ENCODE data around the gene AKR1C8.
"Not testable (repeated sequence)": the region's sequence is repeated elsewhere in the genome, so short reads cannot be mapped to it uniquely, and the experiment has no call there.

The AKR1C8 gene

GRCh38 chr10:5168897-5169420, 16.0 kb downstream of the AKR1C8 start:
- DNase-seq (ENCODE audit: low read depth in 3 of 3) = peak in 1 of 3 experiments; percentile 30

- no peak for DNase-seq (ENCODE audit: low read depth in 3 of 3)
These were observed 19.2 kb downstream of the AKR1C8 start for GRCh38 chr10:5165738-5166137.

DNA sequence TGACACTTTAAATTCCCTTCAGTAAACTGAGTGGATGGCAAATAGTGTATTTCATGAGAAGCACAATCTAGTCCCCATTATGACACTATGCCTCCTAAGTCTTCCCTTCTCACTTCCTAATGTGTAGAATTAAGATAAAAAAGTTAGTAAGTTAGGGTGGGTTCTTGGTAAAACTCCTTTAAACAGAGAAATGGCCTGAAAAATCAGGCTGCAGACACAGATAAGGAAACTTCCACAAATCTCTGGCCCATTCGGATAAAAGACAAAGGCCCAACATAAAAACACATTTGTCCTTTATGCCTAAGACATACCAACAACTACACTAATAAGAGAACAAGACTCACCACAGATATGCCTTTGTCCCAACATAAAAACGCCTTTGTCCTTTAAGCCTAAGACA, 21.5 kb downstream of the AKR1C8 start:
- DNase-seq (ENCODE audit: low read depth in 3 of 3) = no peak

- no peak for DNase-seq (ENCODE audit: low read depth in 3 of 3)
These were observed 25.8 kb downstream of the AKR1C8 start for GRCh38 chr10:5159126-5159525.

DNA sequence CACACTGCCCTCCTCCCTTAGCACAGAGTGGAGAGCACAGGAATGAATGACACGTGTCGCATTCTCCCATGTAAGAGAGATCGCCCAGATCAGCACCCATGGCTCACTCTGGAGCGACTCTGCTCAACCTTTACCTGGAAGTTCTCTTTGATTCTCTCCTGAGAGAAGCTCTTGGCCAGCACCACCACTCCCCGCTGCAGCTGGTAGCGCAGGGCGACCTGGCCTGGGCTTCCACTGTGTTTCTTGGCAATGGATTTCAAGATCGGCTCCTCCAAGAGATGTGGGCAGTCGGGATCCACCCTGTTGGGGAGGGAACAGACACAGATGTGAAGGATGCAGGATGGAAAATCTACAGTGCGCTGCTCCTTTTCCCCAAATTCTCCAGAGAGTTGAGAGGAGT, 27.4 kb downstream of the AKR1C8 start:
- DNase-seq (ENCODE audit: low read depth in 3 of 3) = no peak

GRCh38 chr10:5155951-5156350, 29.0 kb downstream of the AKR1C8 start:
- DNase-seq (ENCODE audit: low read depth in 3 of 3) = no peak

- DNase-seq (ENCODE audit: low read depth in 3 of 3) = no peak
These were observed 33.9 kb downstream of the AKR1C8 start for GRCh38 chr10:5151076-5151475.

DNA sequence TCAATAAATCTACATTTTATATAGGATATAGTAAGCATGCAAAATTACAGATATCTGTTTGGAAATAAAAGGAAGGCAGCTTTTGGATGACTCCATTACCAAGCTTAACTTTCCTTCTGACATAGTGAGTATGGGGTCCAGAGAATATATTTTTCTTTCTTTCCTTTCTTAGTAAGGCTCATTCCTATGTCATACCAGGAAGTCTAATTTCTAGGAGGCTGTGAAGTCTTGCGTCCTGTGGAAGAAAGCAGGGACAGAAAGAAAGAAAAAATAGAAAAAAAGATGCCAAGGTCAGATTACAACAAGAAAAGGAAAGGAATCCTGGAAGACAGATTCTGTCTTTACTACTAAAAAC, 36.3 kb downstream of the AKR1C8 start:
- no peak for DNase-seq (ENCODE audit: low read depth in 3 of 3)

DNA sequence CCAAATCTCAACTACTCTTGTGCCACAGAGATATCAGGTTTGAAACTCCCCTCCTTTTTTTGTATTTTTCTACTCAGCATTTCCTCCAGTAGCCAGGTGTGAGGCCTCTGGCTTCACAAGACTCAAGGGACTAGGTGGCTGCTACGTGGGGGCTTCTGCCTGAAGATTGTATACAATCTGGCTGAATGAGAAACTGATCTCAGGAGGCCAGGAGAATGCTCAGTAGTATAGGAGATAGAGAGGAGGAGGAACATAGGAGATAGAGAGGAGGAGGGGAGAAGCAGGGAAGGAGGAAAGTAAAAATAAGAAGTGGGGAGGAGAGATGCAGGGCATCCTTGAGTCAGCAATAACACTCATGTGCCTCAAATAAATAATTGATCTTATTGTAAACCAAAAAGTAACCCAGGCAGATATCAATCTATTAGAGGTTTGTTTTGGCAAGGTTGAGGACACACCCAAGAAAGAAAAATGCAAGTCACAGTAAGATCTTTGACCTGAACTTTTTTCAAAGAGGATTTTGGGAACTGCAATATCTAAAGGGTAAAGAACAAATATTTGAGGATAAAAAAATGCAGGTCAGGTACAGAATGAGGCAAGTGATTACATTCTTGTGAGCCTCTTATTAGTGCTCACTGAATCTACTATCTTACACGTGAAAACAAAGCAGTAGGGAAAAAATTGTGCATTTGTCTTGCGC, 36.8 kb downstream of the AKR1C8 start:
- no peak for DNase-seq (ENCODE audit: low read depth in 3 of 3)

DNA sequence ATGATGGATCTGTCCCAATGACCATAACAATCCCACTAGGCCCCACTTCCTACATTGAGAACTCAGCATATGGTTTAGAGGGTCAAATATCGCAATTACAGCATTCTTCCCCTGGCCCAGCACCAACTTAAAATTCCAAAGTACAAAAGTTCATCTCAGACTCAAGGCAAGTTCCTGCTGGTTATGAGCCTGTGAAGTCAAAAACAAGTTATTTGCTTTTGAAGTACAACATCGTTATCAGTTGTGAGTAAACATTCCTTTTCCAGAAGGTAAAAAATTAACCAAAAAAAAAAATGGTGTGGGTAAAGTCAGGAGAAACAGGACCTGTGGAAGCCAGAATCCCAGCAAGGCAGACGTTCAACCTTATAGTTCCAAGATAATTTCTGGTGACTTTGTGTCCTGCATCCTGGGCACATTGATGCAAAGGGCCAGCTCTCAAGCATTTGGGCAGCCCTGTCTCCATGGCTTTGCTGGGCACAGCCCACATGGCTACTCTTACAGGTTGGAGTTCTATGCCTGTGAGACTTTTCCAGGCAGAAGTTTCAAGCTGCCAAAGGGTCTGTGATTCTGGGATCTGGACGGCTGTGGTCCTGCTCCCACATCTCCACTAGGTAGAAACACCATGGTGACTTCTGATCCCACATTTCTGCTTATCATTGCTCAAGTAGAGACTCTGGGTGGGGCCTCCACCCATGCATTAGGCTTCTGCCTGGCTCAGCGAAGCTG, 37.5 kb downstream of the AKR1C8 start:
- no peak for DNase-seq (ENCODE audit: low read depth in 3 of 3)

GRCh38 chr10:5146920-5147254, 38.1 kb downstream of the AKR1C8 start:
- no peak for DNase-seq (ENCODE audit: low read depth in 3 of 3)

DNA sequence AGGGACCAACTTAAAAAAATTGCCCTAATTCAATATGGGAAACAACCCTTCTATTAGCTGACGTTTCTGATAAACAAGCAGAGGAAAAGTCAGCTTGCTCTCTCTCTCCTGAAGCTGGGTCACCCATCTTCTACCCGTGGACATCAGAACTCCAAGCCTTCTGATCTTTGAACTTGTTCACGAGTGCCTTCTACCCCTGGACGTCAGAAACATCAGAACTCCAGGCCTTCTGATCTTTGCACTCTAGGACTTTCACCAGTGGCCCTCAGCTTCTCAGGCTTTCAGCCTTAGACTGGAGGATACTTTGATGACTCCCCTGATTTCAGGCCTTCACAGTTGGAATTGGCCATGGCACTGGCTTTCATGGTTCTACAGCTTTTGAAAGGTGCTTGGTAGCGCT, 41.8 kb downstream of the AKR1C8 start:
- DNase-seq (ENCODE audit: low read depth in 3 of 3) = no peak

- no peak for DNase-seq (ENCODE audit: low read depth in 3 of 3)
These were observed 42.8 kb downstream of the AKR1C8 start for GRCh38 chr10:5142199-5142598.

- not testable (repeated sequence) for DNase-seq (ENCODE audit: low read depth in 3 of 3)
These were observed 47.3 kb downstream of the AKR1C8 start for GRCh38 chr10:5137699-5138098.

DNA sequence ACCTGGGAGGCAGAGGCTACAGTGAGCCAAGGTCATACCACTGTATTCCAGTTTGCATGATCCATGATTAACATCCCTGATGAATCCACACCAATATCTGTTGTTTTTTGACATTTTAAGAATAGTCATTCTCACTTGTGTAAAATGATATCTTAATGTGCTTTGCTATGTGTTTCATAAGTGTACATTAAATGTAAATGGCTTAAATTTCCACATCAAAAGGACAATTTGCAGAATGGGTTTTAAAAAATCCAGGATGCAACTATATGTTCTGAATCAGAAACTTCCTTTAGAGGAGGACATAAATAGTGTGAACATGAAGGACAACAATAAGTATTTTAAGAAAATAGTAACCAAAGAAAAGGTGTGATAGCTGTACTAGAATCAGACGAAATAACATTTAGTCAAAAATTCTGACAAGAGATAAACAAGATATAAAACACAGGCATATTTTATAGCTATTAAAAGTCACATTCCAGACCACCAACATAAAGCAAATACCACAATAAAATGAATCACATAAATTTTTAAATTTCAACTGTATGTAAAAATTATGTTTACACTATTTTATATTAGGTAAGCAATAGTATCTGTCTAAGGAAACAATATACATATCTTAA, 48.4 kb downstream of the AKR1C8 start:
- no peak for DNase-seq (ENCODE audit: low read depth in 3 of 3)

DNA sequence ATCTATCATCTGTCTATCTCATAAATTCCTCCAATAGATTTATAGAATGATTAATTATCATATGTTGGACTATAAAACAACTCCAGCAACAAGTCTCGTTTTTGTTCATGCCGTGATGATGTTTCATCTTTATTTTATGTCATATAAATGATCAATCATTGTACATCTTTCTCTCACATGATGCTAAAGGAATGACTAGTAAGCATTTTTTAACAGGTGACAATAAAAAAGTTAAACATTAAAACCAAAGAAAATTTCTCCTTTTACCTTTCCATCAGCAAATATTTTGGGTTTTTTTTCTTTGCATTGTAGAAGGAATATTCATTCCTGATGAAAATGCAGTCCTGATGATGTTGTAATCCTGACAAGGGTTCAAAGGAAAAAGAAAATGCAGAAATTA, 49.4 kb downstream of the AKR1C8 start:
- DNase-seq (ENCODE audit: low read depth in 3 of 3) = no peak

DNA sequence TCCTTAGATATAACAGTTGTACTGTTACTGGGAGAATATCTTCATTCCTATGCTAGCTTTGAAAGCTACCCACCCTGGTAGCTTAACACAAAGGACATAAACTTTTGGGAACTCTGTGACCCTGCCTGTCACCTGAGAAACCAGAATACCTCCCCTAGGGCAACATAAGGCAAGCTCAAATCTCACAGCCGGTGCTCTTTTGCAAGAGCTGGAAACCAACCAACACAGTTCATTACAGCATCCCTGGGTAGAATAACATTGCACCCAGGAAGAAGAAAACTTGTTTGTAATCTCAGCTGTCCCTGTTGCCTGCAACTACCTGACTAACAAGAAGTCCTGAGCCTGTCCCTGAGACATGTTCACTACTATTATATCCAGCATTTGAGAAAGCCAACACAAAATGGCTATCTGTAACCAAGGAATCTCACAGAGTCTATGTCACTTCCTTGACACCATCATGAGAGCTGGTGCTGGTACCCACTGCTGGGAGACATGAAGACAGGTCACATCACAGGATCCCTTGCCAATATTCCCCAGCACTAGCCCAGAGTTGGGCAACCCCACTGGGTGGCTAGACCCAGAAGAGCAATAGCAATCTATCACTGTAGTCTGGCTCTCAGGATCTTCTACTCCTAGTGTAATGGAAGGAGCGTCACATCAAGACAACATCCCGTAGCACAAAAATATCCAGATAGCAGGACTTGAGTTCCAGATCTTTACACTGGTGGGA, 59.5 kb downstream of the AKR1C8 start:
- DNase-seq (ENCODE audit: low read depth in 3 of 3) = no peak

GRCh38 chr10:5123886-5124285, 61.1 kb downstream of the AKR1C8 start:
- DNase-seq (ENCODE audit: low read depth in 3 of 3) = no peak

DNA sequence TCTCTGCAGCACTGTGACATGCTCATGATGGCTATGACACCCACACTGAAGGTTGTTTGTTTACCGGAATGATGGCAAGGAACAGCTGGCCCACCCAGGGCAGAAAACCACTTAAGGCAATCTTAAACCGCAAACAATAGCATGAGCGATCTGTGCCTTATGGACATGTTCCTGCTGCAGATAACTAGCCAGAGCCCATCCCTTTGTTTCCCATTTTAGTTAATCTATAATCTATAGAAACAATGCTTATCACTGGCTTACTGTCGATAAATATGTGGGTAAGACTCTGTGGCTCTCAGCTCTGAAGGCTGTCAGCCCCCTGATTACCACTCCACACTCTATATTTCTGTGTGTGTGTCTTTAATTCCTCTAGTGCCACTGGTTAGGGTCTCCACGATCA, 65.0 kb downstream of the AKR1C8 start:
- not testable (repeated sequence) for DNase-seq (ENCODE audit: low read depth in 3 of 3)

- DNase-seq (ENCODE audit: low read depth in 3 of 3) = no peak
These were observed 67.9 kb downstream of the AKR1C8 start for GRCh38 chr10:5117026-5117425.

GRCh38 chr10:5116621-5117020, 68.3 kb downstream of the AKR1C8 start:
- no peak for DNase-seq (ENCODE audit: low read depth in 3 of 3)

GRCh38 chr10:5109861-5110260, 75.1 kb downstream of the AKR1C8 start:
- DNase-seq (ENCODE audit: low read depth in 3 of 3) = not testable (repeated sequence)
